Measurements from ENCODE around the gene PKP2.

Gene PKP2

DNA sequence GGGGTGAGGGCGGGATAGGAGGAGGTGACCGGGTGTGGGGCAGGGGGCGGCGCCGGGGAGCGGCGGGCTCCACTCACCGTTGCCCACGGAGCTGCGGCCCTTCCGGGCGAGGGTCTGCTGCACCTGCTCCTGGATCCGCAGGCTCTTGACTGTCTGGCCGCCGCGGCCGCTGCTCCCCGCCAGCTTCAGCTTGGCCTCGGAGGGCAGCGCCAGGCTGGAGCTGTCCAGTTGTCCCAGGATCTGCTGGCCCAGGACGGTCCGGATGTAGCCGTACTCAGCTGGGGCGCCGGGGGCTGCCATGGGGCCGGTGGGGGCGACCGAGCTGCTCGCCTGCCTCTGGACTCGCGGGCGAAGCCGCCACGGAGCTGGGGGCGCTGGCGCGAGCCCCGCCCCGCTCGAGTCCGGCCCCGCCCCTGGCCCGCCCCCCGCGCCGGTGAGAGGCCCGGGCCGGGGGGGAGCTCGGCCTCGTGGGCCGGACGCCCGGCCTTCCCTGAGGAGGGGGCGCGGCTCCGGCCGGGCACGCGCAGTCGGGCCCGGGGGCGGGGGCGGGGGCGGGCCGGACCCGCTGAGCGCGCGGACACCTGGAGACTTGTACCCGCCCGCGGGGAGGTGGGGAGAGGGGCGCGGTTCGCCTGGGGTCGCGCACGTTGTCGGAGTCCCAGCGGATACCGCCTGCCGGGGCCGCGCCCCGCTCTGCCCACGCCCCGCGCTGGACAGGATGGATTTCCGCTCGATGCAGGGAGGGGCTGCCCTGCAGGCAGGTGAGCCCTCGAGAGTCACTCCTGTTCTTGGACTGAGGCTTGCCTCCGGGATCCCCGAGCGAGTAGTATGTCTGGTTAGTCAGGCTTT lies at the start of gene PKP2:
PKP2 (minus strand) TSS at position 346 of the 849 bp plus-strand sequence; CDS start at position 300, 46 bp downstream.
- DNase-seq (ENCODE audit: low read depth) = no peak
- H3K4me3 ChIP-seq (ENCODE audit: low read depth, low read length) = peak within 1 kb of the TSS; percentile 37

DNA sequence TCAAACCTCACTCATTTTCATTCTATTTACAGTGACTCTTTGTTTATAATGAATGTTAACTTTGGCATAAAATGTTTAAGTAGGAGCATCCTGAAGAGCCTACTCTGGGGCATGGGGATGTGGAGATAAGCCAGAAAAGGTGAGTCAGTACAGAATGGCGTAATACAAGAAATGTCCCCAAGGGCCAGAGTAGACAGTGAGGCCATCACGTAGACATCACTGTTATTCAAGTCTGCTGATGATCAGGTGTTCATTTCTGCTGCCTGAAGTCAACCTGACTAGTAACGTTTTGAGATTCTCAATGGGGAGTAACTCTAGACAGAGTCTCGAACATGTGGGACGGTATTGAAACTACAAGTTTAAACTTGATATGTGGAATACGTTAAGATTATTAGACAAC lies 47.6 kb upstream of the PKP2 start:
- H3K4me3 ChIP-seq (ENCODE audit: low read depth, low read length) = no peak overlapping the region
- no peak for DNase-seq (ENCODE audit: low read depth)

DNA sequence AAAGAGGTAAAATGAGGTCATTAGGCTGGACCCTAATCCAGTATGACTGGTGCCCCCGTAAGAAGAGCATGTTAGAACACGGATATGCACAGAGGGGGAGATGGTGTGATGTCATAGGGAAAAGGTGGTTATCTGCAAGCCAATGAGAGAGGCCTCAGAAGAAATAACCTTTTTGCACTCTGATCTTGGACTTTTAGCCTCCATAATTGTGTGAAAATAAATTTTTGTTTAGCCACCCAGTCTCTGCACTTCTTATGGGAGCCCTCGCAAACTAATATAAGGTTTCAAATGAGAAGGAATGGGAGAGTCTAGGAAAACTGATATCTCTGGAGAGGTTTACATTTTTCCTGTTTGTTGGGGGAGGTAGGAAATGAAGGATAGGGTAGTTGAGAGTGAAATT lies 43.2 kb upstream of the PKP2 start:
- DNase-seq (ENCODE audit: low read depth) = no peak
- no peak overlapping the region for H3K4me3 ChIP-seq (ENCODE audit: low read depth, low read length)

DNA sequence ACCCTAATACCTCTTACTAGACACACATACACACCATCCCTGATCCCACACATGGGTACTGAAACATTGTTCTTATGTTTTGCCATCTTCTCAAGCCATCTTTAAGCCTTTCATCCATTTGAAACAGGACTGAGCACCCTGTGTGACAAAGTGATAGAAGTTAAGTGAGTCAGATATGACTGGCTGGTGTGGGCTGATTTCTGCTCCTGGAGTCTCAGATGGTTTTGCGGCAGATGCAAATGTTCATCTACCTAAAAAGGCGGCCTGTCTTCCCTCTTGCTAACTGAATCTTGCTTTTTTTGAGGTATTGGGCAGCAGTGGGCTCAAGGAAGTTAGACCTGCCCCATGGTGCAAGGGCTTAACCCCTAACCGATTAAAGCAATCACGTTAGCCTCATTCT lies 30.4 kb upstream of the PKP2 start:
- no peak for DNase-seq (ENCODE audit: low read depth)
- H3K4me3 ChIP-seq (ENCODE audit: low read depth, low read length) = no peak overlapping the region

DNA sequence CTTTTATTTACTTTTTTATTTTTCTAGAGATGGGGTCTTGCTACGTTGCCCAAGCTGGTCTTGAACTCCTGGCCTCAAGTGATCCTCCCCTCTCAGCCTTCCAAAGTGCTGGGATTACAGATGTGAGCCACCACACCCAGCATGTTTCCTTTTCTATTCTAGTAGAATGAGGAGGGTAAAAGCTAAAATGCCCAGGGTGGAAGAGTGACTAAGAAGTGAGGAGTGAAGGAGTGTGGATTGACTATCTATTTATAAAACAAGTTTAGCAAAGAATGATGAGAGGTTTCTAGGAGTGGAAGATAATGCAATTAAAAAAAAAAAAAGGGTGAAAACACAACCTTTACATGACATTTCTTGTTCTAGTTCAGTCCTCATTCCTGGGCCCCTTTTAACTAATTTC lies 29.8 kb upstream of the PKP2 start:
- no peak overlapping the region for H3K4me3 ChIP-seq (ENCODE audit: low read depth, low read length)
- no peak for DNase-seq (ENCODE audit: low read depth)

DNA sequence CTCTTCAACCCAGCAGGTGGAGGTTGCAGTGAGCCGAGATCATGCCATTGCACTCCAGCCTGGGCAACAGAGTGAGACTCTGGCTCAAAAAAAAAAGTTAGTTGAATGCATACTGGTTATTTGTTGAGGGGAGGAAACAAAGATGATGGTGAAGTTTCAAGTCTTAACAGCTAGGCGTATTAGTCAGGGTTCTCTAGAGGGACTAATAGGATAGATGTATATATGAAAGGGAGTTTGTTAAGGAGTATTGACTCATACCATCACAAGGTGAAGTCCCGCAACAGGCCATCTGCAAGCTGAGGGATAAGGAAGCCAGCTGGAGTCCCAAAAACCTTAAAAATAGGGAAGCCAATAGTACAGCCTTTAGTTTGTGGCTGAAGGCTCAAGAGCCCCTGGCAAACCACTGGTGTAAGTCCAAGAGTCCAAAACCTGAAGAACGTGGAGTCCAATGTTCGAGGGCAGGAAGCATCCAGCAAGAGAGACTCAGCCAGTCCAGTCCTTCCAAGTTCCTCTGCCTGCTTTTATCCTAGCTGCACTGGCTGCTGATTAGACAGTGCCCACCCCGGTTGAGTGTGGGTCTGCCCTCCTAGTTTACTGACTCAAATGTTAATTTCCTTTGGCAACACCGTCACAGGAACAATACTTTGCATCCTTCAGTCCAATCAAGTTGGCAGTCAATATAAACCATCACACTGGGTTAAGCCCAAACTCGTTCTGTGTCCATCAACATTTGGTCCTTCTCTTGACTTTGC lies 26.1 kb upstream of the PKP2 start:
- no peak for DNase-seq (ENCODE audit: low read depth)
- H3K4me3 ChIP-seq (ENCODE audit: low read depth, low read length) = no peak overlapping the region

DNA sequence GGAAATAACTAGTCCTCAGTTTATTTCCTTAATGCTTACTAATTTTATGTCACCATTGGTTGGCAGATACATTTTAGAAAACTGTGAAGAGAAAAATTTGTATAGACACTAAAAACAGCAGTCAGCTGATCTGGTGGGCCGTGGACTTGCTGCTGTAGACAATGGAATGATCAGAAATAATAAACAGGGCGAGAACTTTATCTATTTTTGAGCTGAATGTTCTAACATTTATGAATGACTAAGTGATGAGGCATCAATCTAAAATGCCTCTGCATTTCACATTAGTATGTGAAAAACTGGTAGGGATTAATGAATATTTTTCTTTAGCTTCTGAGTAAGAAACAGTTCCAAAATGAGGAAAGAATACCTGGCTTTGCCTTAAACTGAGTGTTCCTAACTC lies 24.8 kb upstream of the PKP2 start:
- no peak overlapping the region for H3K4me3 ChIP-seq (ENCODE audit: low read depth, low read length)
- DNase-seq (ENCODE audit: low read depth) = no peak

DNA sequence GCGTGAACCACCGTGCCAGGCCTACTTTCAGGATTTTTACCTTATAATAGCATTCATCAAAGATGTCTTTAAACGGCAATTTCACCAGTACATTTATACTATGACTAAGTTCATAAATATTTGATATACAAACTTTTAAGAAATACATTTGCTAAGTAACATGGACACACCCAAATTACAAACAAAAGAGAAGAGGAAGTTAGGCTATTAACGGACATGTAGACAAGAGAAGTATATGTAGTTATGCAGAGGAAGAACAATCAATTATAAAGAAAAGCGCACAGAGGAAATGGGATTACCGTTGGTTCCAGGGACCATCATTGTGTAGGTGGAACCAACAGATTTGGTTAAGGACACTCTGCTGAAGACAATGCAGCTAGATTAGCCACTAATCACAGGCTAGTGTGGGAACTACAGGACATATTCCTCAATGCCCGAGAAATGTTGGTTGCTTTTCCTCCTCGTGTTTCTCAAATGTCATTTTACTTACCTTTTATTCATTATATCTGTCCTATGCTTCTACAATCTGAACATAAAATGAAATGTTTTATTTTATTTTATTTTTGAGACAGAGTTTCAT lies 24.0 kb upstream of the PKP2 start:
- no peak for DNase-seq (ENCODE audit: low read depth)
- H3K4me3 ChIP-seq (ENCODE audit: low read depth, low read length) = no peak overlapping the region

DNA sequence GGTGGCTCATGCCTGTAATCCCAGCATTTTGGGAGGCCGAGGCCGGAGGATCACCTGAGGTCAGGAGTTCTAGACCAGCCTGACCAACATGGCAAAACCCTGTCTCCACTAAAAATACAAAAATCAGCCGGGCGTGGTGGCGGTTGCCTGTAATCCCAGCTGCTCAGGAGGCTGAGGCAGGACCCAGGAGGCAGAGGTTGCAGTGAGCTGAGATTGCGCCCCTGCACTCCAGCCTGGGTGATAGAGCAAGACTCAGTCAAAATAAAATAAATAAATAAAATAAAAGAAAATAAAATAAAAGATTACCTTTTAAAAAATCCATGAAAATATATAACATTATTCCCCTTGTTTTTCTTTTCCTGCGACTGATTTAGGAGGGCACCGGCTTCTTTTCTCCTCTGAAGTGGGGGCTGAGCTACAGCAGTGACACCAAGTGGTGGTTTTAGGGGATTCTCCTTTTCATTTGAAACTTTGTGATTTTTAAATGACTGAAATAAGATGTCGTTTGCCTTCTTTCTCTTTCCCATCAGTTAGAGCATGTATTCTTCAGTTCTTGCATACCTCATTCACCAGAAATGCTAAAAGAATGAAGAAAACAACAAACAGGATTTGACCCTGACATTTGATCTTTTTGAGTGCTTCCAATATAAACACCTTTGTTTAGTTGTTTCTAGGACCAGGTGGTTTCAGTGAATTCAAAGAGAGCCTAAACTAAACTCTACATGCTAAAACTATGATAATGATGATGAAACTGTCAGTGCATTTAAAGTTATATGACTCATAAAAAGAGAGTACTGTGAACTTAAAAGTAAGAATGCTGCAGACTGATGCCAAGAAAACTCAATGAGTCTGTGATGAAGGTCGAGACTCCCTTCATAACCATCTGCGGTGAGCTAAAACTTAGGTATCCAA lies 22.6 kb upstream of the PKP2 start:
- H3K4me3 ChIP-seq (ENCODE audit: low read depth, low read length) = no peak overlapping the region
- no peak for DNase-seq (ENCODE audit: low read depth)

DNA sequence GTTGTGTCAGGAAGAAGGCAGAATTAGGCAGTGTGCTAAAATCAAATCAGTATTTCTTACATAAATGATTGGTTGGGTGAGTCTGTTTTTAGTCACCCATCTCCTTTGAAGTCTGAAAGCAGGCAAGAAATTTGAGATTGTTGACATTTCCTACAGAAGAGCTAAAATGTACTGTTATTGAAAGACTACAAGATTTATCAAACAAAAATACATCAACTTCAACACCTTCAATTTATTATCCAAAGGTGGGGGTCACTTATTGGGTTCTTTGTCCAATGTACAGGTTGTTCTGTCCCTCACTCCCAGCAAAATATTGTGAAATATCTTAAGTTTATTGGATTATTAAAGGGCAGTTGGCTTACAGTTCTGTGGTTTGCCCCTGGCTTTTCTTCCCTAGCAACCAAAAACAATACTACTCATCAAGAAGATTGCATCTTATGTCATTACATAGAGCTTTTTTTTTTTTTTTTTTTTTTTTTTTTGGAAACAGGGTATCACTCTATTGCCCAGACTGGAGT lies 20.6 kb upstream of the PKP2 start:
- no peak for DNase-seq (ENCODE audit: low read depth)
- H3K4me3 ChIP-seq (ENCODE audit: low read depth, low read length) = no peak overlapping the region

DNA sequence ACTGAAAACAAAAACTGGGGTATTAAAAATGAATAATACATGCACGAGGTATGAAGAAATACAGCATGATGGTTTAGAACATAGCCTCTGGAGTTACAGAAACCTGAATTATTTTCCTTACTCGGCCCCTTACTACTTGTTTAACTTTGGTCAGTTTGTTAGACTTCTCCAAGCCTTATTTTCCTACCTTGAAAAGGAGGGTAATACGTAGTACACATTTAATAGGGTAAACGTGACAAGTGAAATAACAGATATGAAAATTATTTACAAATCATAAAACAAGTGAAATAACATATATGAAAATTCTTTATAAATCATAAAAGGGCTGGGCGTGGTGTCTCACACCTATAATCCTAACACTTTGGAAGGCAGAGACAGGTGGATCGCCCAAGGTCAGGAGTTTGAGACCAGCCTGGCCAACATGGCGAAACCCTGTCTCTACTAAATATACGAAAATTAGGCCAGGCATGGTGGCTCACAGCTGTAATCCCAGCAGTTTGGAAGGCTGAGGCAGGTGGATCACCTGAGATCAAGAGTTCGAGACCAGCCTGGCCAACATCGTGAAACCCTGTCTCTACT lies 11.4 kb upstream of the PKP2 start:
- no peak for DNase-seq (ENCODE audit: low read depth)
- no peak overlapping the region for H3K4me3 ChIP-seq (ENCODE audit: low read depth, low read length)

DNA sequence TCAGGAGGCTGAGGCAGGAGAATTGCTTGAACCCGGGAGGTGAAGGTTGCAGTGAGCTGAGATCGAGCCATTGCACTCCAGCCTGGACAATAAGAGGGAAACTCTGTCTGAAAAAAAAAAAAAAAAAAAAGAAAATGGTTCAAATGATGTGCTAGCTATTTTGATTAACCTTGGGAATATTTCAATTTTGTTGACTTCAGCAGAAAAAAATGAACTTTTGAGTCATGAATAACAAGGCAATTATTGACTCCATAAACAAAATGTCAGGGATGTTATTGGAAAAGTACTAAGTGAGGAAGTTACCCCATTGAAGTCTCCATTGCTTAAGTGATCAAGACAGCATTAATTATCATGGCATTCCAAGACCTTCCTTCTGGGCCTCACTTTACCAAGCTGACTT lies 10.6 kb upstream of the PKP2 start:
- no peak overlapping the region for H3K4me3 ChIP-seq (ENCODE audit: low read depth, low read length)
- DNase-seq (ENCODE audit: low read depth) = no peak

DNA sequence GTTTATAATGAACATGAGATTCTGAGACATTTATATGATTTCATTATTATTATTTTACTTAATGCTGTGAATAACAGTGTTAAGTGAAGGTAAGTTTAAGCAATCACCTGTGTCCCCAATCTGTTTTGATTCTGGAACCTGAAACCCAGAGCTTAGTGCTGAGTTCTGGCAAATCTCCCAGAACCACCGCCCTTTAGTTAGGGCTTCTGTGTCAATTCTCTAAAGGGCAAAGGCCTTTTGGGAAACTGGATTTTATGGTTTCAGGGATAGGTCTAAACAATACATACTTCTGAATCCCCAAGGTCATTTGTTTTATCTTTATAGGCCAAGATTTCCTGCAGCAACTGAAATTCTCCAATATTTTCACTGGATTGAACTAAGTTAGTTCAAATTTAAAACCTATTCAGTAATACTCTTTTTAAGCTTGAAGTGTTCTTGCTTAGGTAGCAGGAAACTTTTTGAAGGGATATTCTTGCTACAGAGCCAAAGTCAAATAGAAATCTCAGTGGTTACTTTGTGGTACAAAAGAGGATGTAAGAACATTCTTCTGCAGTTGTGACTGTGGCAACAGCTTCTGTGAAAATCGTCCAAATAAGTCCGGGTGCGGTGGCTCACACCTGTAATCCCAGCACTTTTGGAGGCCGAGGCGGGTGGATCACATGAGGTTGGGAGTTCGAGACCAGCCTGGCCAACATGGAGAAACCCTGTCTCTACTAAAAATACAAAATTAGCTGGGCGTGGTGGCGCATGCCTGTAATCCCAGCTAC lies 10.0 kb upstream of the PKP2 start:
- H3K4me3 ChIP-seq (ENCODE audit: low read depth, low read length) = no peak overlapping the region
- no peak for DNase-seq (ENCODE audit: low read depth)

DNA sequence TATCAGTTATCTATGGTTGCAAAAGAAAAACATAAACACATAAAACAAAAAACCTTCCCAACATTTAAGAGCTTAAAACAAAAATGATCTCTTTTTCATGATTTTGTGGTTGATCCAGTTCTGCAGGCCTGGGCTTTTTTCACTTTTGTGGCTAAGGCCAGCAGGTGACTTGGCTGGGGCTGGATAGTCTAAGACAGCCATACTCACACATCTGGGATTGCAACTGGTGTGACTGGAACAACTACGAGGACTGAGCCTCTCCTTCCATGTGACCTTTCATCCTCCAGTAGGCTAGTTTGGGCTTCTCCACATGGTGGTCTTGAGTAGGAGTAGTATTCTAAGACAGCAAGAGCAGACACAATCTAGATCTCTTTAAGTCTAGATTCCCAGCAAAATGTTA lies 7.2 kb upstream of the PKP2 start:
- no peak overlapping the region for H3K4me3 ChIP-seq (ENCODE audit: low read depth, low read length)
- DNase-seq (ENCODE audit: low read depth) = no peak

DNA sequence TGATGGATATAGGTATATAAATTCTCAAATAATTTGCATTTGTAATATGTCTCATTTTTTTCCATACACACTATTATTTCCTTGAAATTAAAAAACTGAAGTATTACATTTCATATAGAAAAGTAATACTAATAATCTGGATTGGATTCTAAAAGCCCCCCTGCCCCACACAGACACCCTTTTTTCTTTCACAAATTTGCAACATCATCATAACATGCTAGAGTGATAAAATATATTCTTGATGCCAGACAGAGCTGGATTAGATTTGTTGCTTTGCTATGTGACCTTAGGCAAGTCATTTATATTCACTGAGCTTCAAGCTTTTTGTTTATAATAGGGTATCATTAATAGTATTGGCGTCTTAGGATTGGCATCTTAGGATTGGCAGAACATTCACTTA lies 6.7 kb upstream of the PKP2 start:
- H3K4me3 ChIP-seq (ENCODE audit: low read depth, low read length) = no peak overlapping the region
- DNase-seq (ENCODE audit: low read depth) = no peak

DNA sequence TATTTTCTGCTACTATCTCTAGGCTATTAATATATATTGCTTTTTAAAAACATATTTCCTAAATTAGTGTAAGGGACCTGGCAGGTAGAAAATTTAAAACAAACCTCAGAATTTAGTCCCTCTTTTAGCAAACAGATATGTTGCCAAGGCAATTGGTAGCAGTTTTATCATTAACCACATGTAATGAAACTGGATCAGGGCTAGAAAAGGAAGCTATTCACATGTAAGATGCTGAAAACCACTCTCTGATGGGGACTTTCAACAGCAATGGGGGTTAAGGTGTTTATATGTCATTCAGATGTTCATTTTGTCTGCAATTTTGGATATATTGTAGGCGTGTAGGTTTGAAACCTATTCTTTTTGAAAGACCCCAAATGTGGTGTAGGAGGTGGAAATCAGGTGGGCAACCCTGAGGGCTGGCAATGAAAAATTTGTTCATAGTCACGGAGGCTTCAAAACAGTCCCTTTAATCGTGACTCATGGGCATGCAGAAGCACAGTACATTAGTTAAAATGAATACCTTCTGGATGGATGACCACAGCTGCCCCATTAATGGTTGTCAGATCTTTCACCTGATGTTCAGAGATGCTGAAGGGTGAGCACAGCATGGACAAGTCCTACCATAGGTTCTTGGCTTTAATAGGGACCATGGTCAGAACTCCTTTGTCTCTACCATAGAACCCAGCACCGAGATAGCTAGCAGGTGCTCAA lies 5.9 kb upstream of the PKP2 start:
- H3K4me3 ChIP-seq (ENCODE audit: low read depth, low read length) = no peak overlapping the region
- no peak for DNase-seq (ENCODE audit: low read depth)

DNA sequence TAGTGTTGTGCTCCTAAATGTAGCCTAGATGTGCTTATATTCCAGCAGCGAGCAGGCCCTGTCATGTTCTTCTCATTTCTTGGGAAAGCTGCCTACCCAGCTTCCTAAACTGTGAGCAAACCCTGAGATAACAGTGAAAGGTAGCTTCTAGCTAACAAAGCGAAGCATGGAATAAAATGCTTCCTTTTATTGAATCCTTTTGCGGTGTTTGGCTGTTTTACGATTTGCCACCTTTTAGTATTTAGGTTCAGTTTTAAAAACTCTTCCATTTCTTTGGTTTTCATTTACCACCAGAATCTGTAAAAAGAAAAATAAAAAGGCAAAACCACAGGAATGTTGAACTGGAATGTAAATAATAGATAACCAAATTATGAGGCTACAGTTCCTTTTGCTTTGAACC lies 5.0 kb upstream of the PKP2 start:
- no peak for DNase-seq (ENCODE audit: low read depth)
- H3K4me3 ChIP-seq (ENCODE audit: low read depth, low read length) = no peak overlapping the region

Measured in skeletal muscle cell (primary cell).